IMR-90 (cell line): ENCODE results near the gene PIAS1. TPM values are rescaled to one million over a fixed set of nuclear protein-coding genes. Genes with fewer than 3 reads are reported as not detected.

ENCODE experiments used
- ATAC-seq: fragments of 200-7000 bp; cut with Tn5 transposase; 2 replicates; pipeline ENCODE4 v1.9.1; 2020; ENCODE audit warnings: low read depth, mild to moderate bottlenecking, moderate library complexity
- BruUV-seq: library from RNA; stranded (reverse); fragments of 400-500 nt; replicated peaks from 2 replicates; lab custom pipeline; 2021; lab: Mats Ljungman, UMichigan
- CTCF ChIA-PET: fragments of 300-600 bp; formaldehyde crosslinking; extraction: SDS; loops from one replicate; lab custom pipeline; 2021; ENCODE audit warnings: antibody characterized with exemption; lab: Yijun Ruan, JAX
- POLR2A ChIA-PET: fragments of 300-600 bp; sonication (Branson Sonifier 250); formaldehyde crosslinking; loops from one replicate; lab custom pipeline; 2022; ENCODE audit warnings: antibody characterized with exemption; ENCODE audit not compliant: unreplicated experiment; lab: Charles Lee
- DNase-seq: peaks from one replicate; pipeline ENCODE4 v3.0.0; 2013
- H2AFZ ChIP-seq: replicated peaks from 2 replicates; pipeline ENCODE3; 2013; ENCODE audit warnings: low read length, mild to moderate bottlenecking; ENCODE audit not compliant: poor library complexity
- H2AK5ac ChIP-seq: 2 replicates; pipeline ENCODE4 v1.6.1; 2013; ENCODE audit warnings: low read depth, low read length, inconsistent platforms
- H2AK9ac ChIP-seq: replicated peaks from 2 replicates; pipeline ENCODE3; 2013; ENCODE audit warnings: mild to moderate bottlenecking, low read depth, low read length, moderate library complexity; ENCODE audit not compliant: poor library complexity
- H2BK120ac ChIP-seq: 2 replicates; pipeline ENCODE4 v1.6.1; 2013; ENCODE audit warnings: low read depth, low read length, inconsistent platforms
- H2BK15ac ChIP-seq: 3 replicates; pipeline ENCODE4 v1.6.1; 2013; ENCODE audit warnings: low read depth, low read length, inconsistent platforms
- H2BK20ac ChIP-seq: 2 replicates; pipeline ENCODE4 v1.6.1; 2013; ENCODE audit warnings: low read depth, mild to moderate bottlenecking, inconsistent platforms, low read length, moderate library complexity
- H2BK5ac ChIP-seq: 2 replicates; pipeline ENCODE4 v1.6.1; 2013; ENCODE audit warnings: mild to moderate bottlenecking, low read depth, low read length, inconsistent platforms; ENCODE audit not compliant: poor library complexity, severe bottlenecking
- H3K14ac ChIP-seq: replicated peaks from 2 replicates; pipeline ENCODE4 v1.6.1; 2013; ENCODE audit warnings: low read depth, low read length, inconsistent platforms
- H3K18ac ChIP-seq: 2 replicates; pipeline ENCODE4 v1.6.1; 2013; ENCODE audit warnings: low read depth, low read length, control low read depth
- H3K23ac ChIP-seq: 2 replicates; pipeline ENCODE4 v1.6.1; 2013; ENCODE audit warnings: low read depth, low read length, inconsistent platforms
- H3K27ac ChIP-seq: 2 replicates; pipeline ENCODE4 v1.5.1; 2013; ENCODE audit warnings: mild to moderate bottlenecking, control low read depth, low read length; ENCODE audit not compliant: insufficient read depth
- H3K27me3 ChIP-seq: 2 replicates; pipeline ENCODE4 v1.6.1; 2013; ENCODE audit warnings: low read length; ENCODE audit not compliant: control insufficient read depth, insufficient read depth
- H3K36me3 ChIP-seq: 2 replicates; pipeline ENCODE4 v1.6.1; 2013; ENCODE audit warnings: low read length, mixed read lengths; ENCODE audit not compliant: control insufficient read depth, insufficient read depth
- H3K4ac ChIP-seq: 2 replicates; pipeline ENCODE4 v1.6.1; 2013; ENCODE audit warnings: low read depth, low read length, inconsistent platforms
- H3K4me1 ChIP-seq: 2 replicates; pipeline ENCODE4 v1.6.1; 2013; ENCODE audit warnings: low read length, mixed read lengths; ENCODE audit not compliant: control insufficient read depth, insufficient read depth
- H3K4me2 ChIP-seq: 2 replicates; pipeline ENCODE4 v1.6.1; 2013; ENCODE audit warnings: low read depth, mild to moderate bottlenecking, control low read depth, low read length, moderate library complexity
- H3K4me3 ChIP-seq: 2 replicates; pipeline ENCODE4 v1.5.1; 2013; ENCODE audit warnings: low read depth, mild to moderate bottlenecking, control low read depth, low read length, moderate library complexity; ENCODE audit not compliant: insufficient read depth
- H3K56ac ChIP-seq: 2 replicates; pipeline ENCODE4 v1.6.1; 2013; ENCODE audit warnings: low read length, inconsistent platforms; ENCODE audit not compliant: insufficient read depth; ENCODE audit errors: extremely low read depth
- H3K79me1 ChIP-seq, 2 experiments: 2 replicates each; pipeline ENCODE4 v1.6.1; 2013; ENCODE audit warnings: low read length in 2 of 2, inconsistent platforms in 1 of 2, low read depth in 1 of 2
- H3K9ac ChIP-seq: 2 replicates; pipeline ENCODE4 v1.6.1; 2013; ENCODE audit warnings: low read depth, low read length, control low read depth
- H3K9me1 ChIP-seq: 2 replicates; pipeline ENCODE4 v1.6.1; 2013; ENCODE audit warnings: low read length, inconsistent platforms; ENCODE audit not compliant: insufficient read depth
- H3K9me3 ChIP-seq: 2 replicates; pipeline ENCODE4 v1.6.1; 2013; ENCODE audit warnings: low read length; ENCODE audit not compliant: control insufficient read depth, insufficient read depth
- H4K20me1 ChIP-seq: 2 replicates; pipeline ENCODE4 v1.6.1; 2013; ENCODE audit warnings: low read length, inconsistent platforms; ENCODE audit not compliant: insufficient read depth
- H4K5ac ChIP-seq: 2 replicates; pipeline ENCODE4 v1.6.1; 2013; ENCODE audit warnings: mild to moderate bottlenecking, low read depth, low read length, control low read depth
- H4K8ac ChIP-seq, 2 experiments: 2 replicates each; pipeline ENCODE4 v1.6.1; 2013; ENCODE audit warnings: low read depth in 2 of 2, low read length in 2 of 2, control low read depth in 1 of 2, inconsistent platforms in 1 of 2
- H4K91ac ChIP-seq: 2 replicates; pipeline ENCODE4 v1.6.1; 2013; ENCODE audit warnings: low read depth, low read length, inconsistent platforms; ENCODE audit not compliant: insufficient read depth
- BHLHE40 ChIP-seq: fragments of 150-350 bp; IDR thresholded peaks from 2 replicates; pipeline ENCODE4 v1.6.1; 2016; ENCODE audit warnings: mild to moderate bottlenecking, low read depth, low read length
- CEBPB ChIP-seq: IDR thresholded peaks from 2 replicates; pipeline ENCODE4 v1.6.1; 2012; ENCODE audit warnings: low read depth, low read length, improper control_type of control experiment
- CHD1 ChIP-seq: IDR thresholded peaks from 2 replicates; pipeline ENCODE4 v1.6.1; 2012; ENCODE audit warnings: low read depth, low read length, improper control_type of control experiment
- CTCF ChIP-seq: conservative IDR thresholded peaks from 2 replicates; pipeline ENCODE4 v1.5.1; 2012; ENCODE audit warnings: mild to moderate bottlenecking, low read depth, low read length, improper control_type of control experiment
- ELK1 ChIP-seq: fragments of 150-350 bp; IDR thresholded peaks from 2 replicates; pipeline ENCODE4 v1.6.1; 2016; ENCODE audit warnings: low read depth, mild to moderate bottlenecking, low read length, moderate library complexity, borderline replicate concordance
- FOS ChIP-seq: fragments of 150-350 bp; IDR thresholded peaks from 2 replicates; pipeline ENCODE4 v1.6.1; 2016; ENCODE audit warnings: low read depth, low read length
- MAFK ChIP-seq: IDR thresholded peaks from 2 replicates; pipeline ENCODE4 v1.6.1; 2012; ENCODE audit warnings: low read depth, low read length, improper control_type of control experiment
- MAZ ChIP-seq: IDR thresholded peaks from 2 replicates; pipeline ENCODE4 v1.6.1; 2012; ENCODE audit warnings: low read depth, mild to moderate bottlenecking, low read length, improper control_type of control experiment, moderate library complexity, borderline replicate concordance
- MXI1 ChIP-seq: IDR thresholded peaks from 2 replicates; pipeline ENCODE4 v1.6.1; 2012; ENCODE audit warnings: low read depth, mild to moderate bottlenecking, low read length, moderate library complexity, borderline replicate concordance
- NFE2L2 ChIP-seq: fragments of 150-350 bp; IDR thresholded peaks from 2 replicates; pipeline ENCODE4 v1.6.1; 2016; ENCODE audit warnings: low read depth, mild to moderate bottlenecking, low read length
- POLR2A ChIP-seq: IDR thresholded peaks from 2 replicates; pipeline ENCODE4 v1.6.1; 2012; ENCODE audit warnings: mild to moderate bottlenecking, low read depth, low read length
- RAD21 ChIP-seq: IDR thresholded peaks from 2 replicates; pipeline ENCODE4 v1.6.1; 2012; ENCODE audit warnings: low read length, improper control_type of control experiment
- RCOR1 ChIP-seq: IDR thresholded peaks from 2 replicates; pipeline ENCODE4 v1.6.1; 2012; ENCODE audit warnings: mild to moderate bottlenecking, low read length, improper control_type of control experiment; ENCODE audit not compliant: insufficient replicate concordance
- RFX5 ChIP-seq: IDR thresholded peaks from 2 replicates; pipeline ENCODE4 v1.8.0; 2012; ENCODE audit warnings: low read depth, mild to moderate bottlenecking, low read length, moderate library complexity
- SMC3 ChIP-seq: fragments of 150-350 bp; IDR thresholded peaks from 2 replicates; pipeline ENCODE4 v1.6.1; 2016; ENCODE audit warnings: low read depth, mild to moderate bottlenecking, antibody characterized with exemption, low read length, moderate library complexity
- USF2 ChIP-seq: fragments of 150-350 bp; IDR thresholded peaks from 2 replicates; pipeline ENCODE4 v1.6.1; 2017; ENCODE audit warnings: mild to moderate bottlenecking, antibody characterized with exemption, low read length, low read depth
- WGBS, 2 experiments: methylation state at CpG; one replicate each; pipeline versions ENCODE4 v1.1.5 to v1.1.7; 2013; ENCODE audit warnings: missing lambda C conversion rate in 2 of 2; ENCODE audit not compliant: insufficient read length in 1 of 2; ENCODE audit errors: extremely low coverage in 2 of 2; 5-methylcytosine and 5-hydroxymethylcytosine counted together
- dilution Hi-C: fragments of 300-500 bp; cut with HindIII; formaldehyde crosslinking; loops from one replicate; pipeline ENCODE4 v1.14.3; 2018; ENCODE audit warnings: low sequenced_read_pairs; ENCODE audit not compliant: unreplicated experiment
- in situ Hi-C: fragments of 300-500 bp; cut with MboI; formaldehyde crosslinking; loops from 3 replicates; pipeline ENCODE4 v1.14.3; 2019; ENCODE audit warnings: low sequenced_read_pairs, inconsistent platforms, mixed read lengths
- intact Hi-C: fragments of 100-400 bp; cut with micrococcal nuclease; formaldehyde crosslinking; loops from 2 replicates; pipeline ENCODE4 v1.10.0; 2022
- polyA plus RNA-seq, 3 experiments: library from polyadenylated mRNA; depleted of rRNA; stranded (reverse); fragments of >200 nt; gene quantifications; 2 replicates each; pipeline ENCODE4 v1.2.3, GENCODE V29; 2012; ENCODE audit warnings: low replicate concordance in 1 of 3
- total RNA-seq: library from RNA; depleted of rRNA; stranded (reverse); fragments of >200 nt; gene quantifications from 2 replicates; pipeline ENCODE4 v1.2.3, GENCODE V29; 2012

Gene PIAS1
- total and polyA plus RNA-seq, 2 of the 4 experiments (the other 2 are of a cell fraction), result 20.0 to 63.6 TPM

- Histone ChIP-seq H3K56ac (no peak overlapping the region), H3K79me1 (no peaks in the 10 kb centered on the region), H3K23ac (no peak overlapping the region), H2BK120ac (no peak overlapping the region), H3K4ac (no peak overlapping the region), H4K91ac (no peak overlapping the region), H3K4me1 (no peaks in the 10 kb centered on the region), H3K9ac (no peak overlapping the region), H2AK5ac (no peak overlapping the region), H3K36me3 (no peaks in the 10 kb centered on the region), H2BK20ac (no peak overlapping the region), H4K8ac (no peak overlapping the region), H3K9me1 (no peaks in the 10 kb centered on the region), H3K4me2 (no peak overlapping the region), H2BK5ac (no peak overlapping the region), H3K18ac (no peak overlapping the region), H2AFZ (no peak overlapping the region), H2BK15ac (no peak overlapping the region), H4K20me1 (no peaks in the 10 kb centered on the region), H4K5ac (no peak overlapping the region), H3K27me3 (peaks cover 28% of the 10 kb centered on the region), H3K4me3 (no peak overlapping the region), H3K27ac (no peak overlapping the region), H3K14ac (no peak overlapping the region), H2AK9ac (no peak overlapping the region), H3K9me3 (no peaks in the 10 kb centered on the region)
- no CpG with 5 or more reads among the region's 1 CpG for WGBS, 2 experiments
- intact Hi-C loops (no loop called here), in situ Hi-C loops (no loop called here), dilution Hi-C loops (no loop called here)
- no peak for ATAC-seq
- no peak for DNase-seq
- ChIA-PET CTCF (no interaction called here), POLR2A (no interaction called here)
- no peak for TF ChIP-seq CEBPB
- no peak for TF ChIP-seq RCOR1
- no peak for TF ChIP-seq FOS
- no peak for TF ChIP-seq CTCF
- TF ChIP-seq CHD1, result no peak
- TF ChIP-seq MAFK, result no peak
- no peak for TF ChIP-seq RFX5
- no peak for TF ChIP-seq RAD21
- TF ChIP-seq BHLHE40, result no peak
- TF ChIP-seq ELK1, result no peak
- no peak for TF ChIP-seq MXI1
- TF ChIP-seq USF2, result no peak
- TF ChIP-seq SMC3, result no peak
- no peak for TF ChIP-seq POLR2A
- no peak for TF ChIP-seq NFE2L2
- no peak for TF ChIP-seq MAZ
- BruUV-seq, result no TSS peak
These were observed 41.2 kb upstream of the PIAS1 start for GRCh38 chr15:68012911-68013310.
